K562 (cell line): ENCODE results near the gene DNMBP. TPM values are rescaled to one million over a fixed set of nuclear protein-coding genes. Genes with fewer than 3 reads are reported as not detected.

ENCODE experiments used
- ATAC-seq: fragments of 200-7000 bp; cut with Tn5 transposase; 3 replicates; pipeline ENCODE4 v1.9.1; 2020; ENCODE audit warnings: moderate library complexity
- BruUV-seq: library from RNA; stranded (reverse); fragments of 400-500 nt; replicated peaks from 2 replicates; lab custom pipeline; 2021; lab: Mats Ljungman, UMichigan
- CTCF ChIA-PET: fragments of 300-600 bp; formaldehyde crosslinking; extraction: SDS; loops from one replicate; lab custom pipeline; 2021; ENCODE audit warnings: low intra/inter-chr PET ratio; lab: Yijun Ruan, JAX
- POLR2A ChIA-PET: fragments of 300-600, 350-650 bp; sonication (Branson Sonifier 250); formaldehyde crosslinking; extraction: SDS; loops from one replicate; lab custom pipeline; 2021; ENCODE audit warnings: antibody characterized with exemption, inconsistent platforms; lab: Yijun Ruan, JAX
- DNase-seq, 4 experiments: peaks; one replicate each; pipeline versions ENCODE4 v3.0.0 to v3.0.0-alpha.2; 2011 to 2018; ENCODE audit warnings: low spot score in 3 of 4, mixed read lengths in 3 of 4; ENCODE audit errors: extremely low read depth in 1 of 4
- FAIRE-seq: peaks from 2 replicates; lab custom pipeline; 2011; peaks lifted over from hg19 to GRCh38; lab: Jason Lieb, UNC
- H2AFZ ChIP-seq: 2 replicates; pipeline ENCODE4 v1.6.0; 2011; ENCODE audit warnings: low read depth, low read length, control low read depth, inconsistent platforms
- H3K27ac ChIP-seq: fragments of 200-600 bp; 3 replicates; pipeline ENCODE4 v1.8.0; 2011; ENCODE audit warnings: low read depth, mild to moderate bottlenecking, control low read depth, inconsistent platforms, low read length, moderate library complexity, mixed read lengths; ENCODE audit errors: extremely low read depth
- H3K27me3 ChIP-seq, 2 experiments: fragments of 300-600 bp in 1 of 2; 2 replicates in 1 of 2; 3 replicates in 1 of 2; pipeline versions ENCODE4 v1.6.0 to v1.8.0; 2011; ENCODE audit warnings: inconsistent platforms in 2 of 2, low read length in 2 of 2, mild to moderate bottlenecking in 1 of 2, mixed read lengths in 1 of 2, moderate library complexity in 1 of 2; ENCODE audit not compliant: control insufficient read depth in 2 of 2, insufficient read depth in 2 of 2
- H3K36me3 ChIP-seq: fragments of 300-600 bp; 3 replicates; pipeline ENCODE4 v1.8.0; 2011; ENCODE audit warnings: mild to moderate bottlenecking, low read length, inconsistent platforms; ENCODE audit not compliant: control insufficient read depth, insufficient read depth
- H3K4me1 ChIP-seq, 2 experiments: fragments of 200-600 bp in 1 of 2; replicated peaks in 1 of 2; 2 replicates in 1 of 2; 3 replicates in 1 of 2; pipeline versions ENCODE4 v1.5.1 to v1.8.0; 2011; ENCODE audit warnings: inconsistent platforms in 2 of 2, low read length in 2 of 2, mild to moderate bottlenecking in 1 of 2, mixed read lengths in 1 of 2, moderate library complexity in 1 of 2; ENCODE audit not compliant: control insufficient read depth in 2 of 2, insufficient read depth in 2 of 2
- H3K4me2 ChIP-seq: 2 replicates; pipeline ENCODE4 v1.6.1; 2011; ENCODE audit warnings: low read length, control low read depth, inconsistent platforms, mixed read lengths; ENCODE audit not compliant: insufficient read depth
- H3K4me3 ChIP-seq: fragments of 200-600 bp; sonication (generic), shearing (Covaris generic); 2 replicates; pipeline ENCODE4 v1.5.1; 2016; ENCODE audit warnings: control low read depth, inconsistent platforms
- H3K79me2 ChIP-seq: fragments of 200-600 bp; 3 replicates; pipeline ENCODE4 v1.8.0; 2011; ENCODE audit warnings: low read length, inconsistent platforms; ENCODE audit not compliant: control insufficient read depth, insufficient read depth
- H3K9ac ChIP-seq, 2 experiments: 2 replicates each; pipeline versions ENCODE4 v1.6.0 to v1.6.1; 2011; ENCODE audit warnings: low read depth in 2 of 2, low read length in 2 of 2, control low read depth in 1 of 2, inconsistent platforms in 1 of 2, mild to moderate bottlenecking in 1 of 2, mixed read lengths in 1 of 2; ENCODE audit not compliant: insufficient read depth in 1 of 2
- H3K9me1 ChIP-seq: one replicate; pipeline ENCODE4 v1.6.0; 2011; ENCODE audit warnings: inconsistent platforms, mild to moderate bottlenecking, low read length, moderate library complexity; ENCODE audit not compliant: control insufficient read depth, insufficient read depth
- H3K9me3 ChIP-seq: replicated peaks from 2 replicates; pipeline ENCODE4 v1.5.1; 2011; ENCODE audit warnings: low read depth, low read length, inconsistent platforms; ENCODE audit not compliant: control insufficient read depth, insufficient read depth
- H4K20me1 ChIP-seq: replicated peaks from 2 replicates; pipeline ENCODE4 v1.6.1; 2011; ENCODE audit warnings: low read length, inconsistent platforms, mixed read lengths; ENCODE audit not compliant: control insufficient read depth, insufficient read depth
- EZH2 ChIP-seq: IDR thresholded peaks from 2 replicates; pipeline ENCODE4 v1.6.1; 2012; ENCODE audit warnings: low read depth, mild to moderate bottlenecking, inconsistent platforms, low read length, borderline replicate concordance
- IRF1 ChIP-seq: sonication (generic); formaldehyde crosslinking; IDR thresholded peaks from 2 replicates; pipeline ENCODE4 v1.8.0; 2022; ENCODE audit warnings: missing genetic modification reagents, mild to moderate bottlenecking, borderline replicate concordance
- SMAD3 ChIP-seq: fragments of 450-650 bp; formaldehyde crosslinking; conservative IDR thresholded peaks from 2 replicates; pipeline ENCODE4 v1.4.0; 2020; ENCODE audit warnings: mild to moderate bottlenecking
- SRSF7 ChIP-seq: fragments of 200-400 bp; formaldehyde crosslinking; optimal IDR thresholded peaks from 2 replicates; pipeline ENCODE3; 2017; ENCODE audit warnings: mild to moderate bottlenecking, low read depth, low read length
- TBL1XR1 ChIP-seq, 2 experiments: IDR thresholded peaks; 2 replicates each; pipeline ENCODE4 v1.6.1; 2012; ENCODE audit warnings: improper control_type of control experiment in 2 of 2, low read length in 2 of 2, mild to moderate bottlenecking in 1 of 2
- TCF3 ChIP-seq: sonication (generic); formaldehyde crosslinking; IDR thresholded peaks from 2 replicates; pipeline ENCODE4 v1.4.0; 2020; ENCODE audit warnings: mild to moderate bottlenecking, missing genetic modification reagents
- TFAP4 ChIP-seq: sonication (generic); formaldehyde crosslinking; IDR thresholded peaks from 2 replicates; pipeline ENCODE4 v1.8.0; 2022; ENCODE audit warnings: missing genetic modification reagents, mild to moderate bottlenecking, moderate library complexity, borderline replicate concordance
- ZBTB12 ChIP-seq: fragments of 250-450 bp; sonication (Bioruptor Pico); IDR thresholded peaks from 2 replicates; pipeline ENCODE4 v1.4.0; 2020
- ZHX1 ChIP-seq: fragments of 150-350 bp; conservative IDR thresholded peaks from 2 replicates; pipeline ENCODE4 v1.6.1; 2014; ENCODE audit warnings: low read length
- ZNF639 ChIP-seq, 2 experiments: fragments of 200-800 bp in 1 of 2; sonication (Bioruptor generic) in 1 of 2; sonication (generic) in 1 of 2; formaldehyde crosslinking in 1 of 2; IDR thresholded peaks in 1 of 2; conservative IDR thresholded peaks in 1 of 2; 2 replicates each; pipeline versions ENCODE4 v1.5.0 to v1.6.1; 2016 to 2020; ENCODE audit warnings: missing compliant biosample characterization in 1 of 2, missing genetic modification characterization in 1 of 2, missing genetic modification reagents in 1 of 2
- WGBS: fragments of 100-300 bp; shearing (Covaris generic); methylation state at CpG from one replicate; pipeline ENCODE4 v1.1.6; 2016; ENCODE audit warnings: low coverage, mixed read lengths; ENCODE audit not compliant: insufficient coverage; ENCODE audit errors: missing lambda C conversion rate; 5-methylcytosine and 5-hydroxymethylcytosine counted together
- in situ Hi-C: fragments of 300-500 bp; cut with MboI; formaldehyde crosslinking; loops from 4 replicates; pipeline ENCODE4 v1.15.0; 2018; ENCODE audit warnings: inconsistent platforms, mixed read lengths
- intact Hi-C: fragments of 100-400 bp; cut with micrococcal nuclease; formaldehyde crosslinking; loops from 2 replicates; pipeline ENCODE4 v1.14.2; 2022
- polyA plus RNA-seq, 8 experiments: library from polyadenylated mRNA; depleted of rRNA in 4 of 8; stranded (reverse) in 5 of 8; unstranded in 3 of 8; fragments of >200 nt; fragmentation: Nextera tagmentation in 2 of 8; fragmentation: Illumina TruSeq in 1 of 8; extraction: Ambion mirVana in 2 of 8; extraction: Trizol in 1 of 8; gene quantifications; 2 replicates each; pipeline versions ENCODE4 v1.2.1 to v1.2.3, GENCODE V29; 2011 to 2014; ENCODE audit warnings: inconsistent platforms in 1 of 8, missing spikeins in 1 of 8
- total RNA-seq, 7 experiments: library from RNA; depleted of rRNA in 6 of 7; stranded (reverse); fragments of >200 nt in 6 of 7; fragmentation: Illumina TruSeq in 2 of 7; extraction: Trizol in 2 of 7; gene quantifications; 2 replicates each; pipeline versions ENCODE4 v1.2.1 to v1.2.3, GENCODE V29; 2011 to 2021; ENCODE audit warnings: low replicate concordance in 1 of 7
- TF ChIP-seq, protein P1 (sequence below), 2 experiments: fragments of 450-650 bp in 1 of 2; sonication (generic) in 1 of 2; formaldehyde crosslinking; conservative IDR thresholded peaks; 2 replicates each; pipeline versions ENCODE4 v1.4.0 to v1.8.1; 2020 to 2022; ENCODE audit warnings: mild to moderate bottlenecking in 1 of 2, missing genetic modification reagents in 1 of 2

DNMBP gene
- total and polyA plus RNA-seq, 9 of the 15 experiments (the other 6 are each of a cell fraction or from before 2014, with no cell fraction given): 0.83 to 3.7 (median 2.2) TPM

DNA sequence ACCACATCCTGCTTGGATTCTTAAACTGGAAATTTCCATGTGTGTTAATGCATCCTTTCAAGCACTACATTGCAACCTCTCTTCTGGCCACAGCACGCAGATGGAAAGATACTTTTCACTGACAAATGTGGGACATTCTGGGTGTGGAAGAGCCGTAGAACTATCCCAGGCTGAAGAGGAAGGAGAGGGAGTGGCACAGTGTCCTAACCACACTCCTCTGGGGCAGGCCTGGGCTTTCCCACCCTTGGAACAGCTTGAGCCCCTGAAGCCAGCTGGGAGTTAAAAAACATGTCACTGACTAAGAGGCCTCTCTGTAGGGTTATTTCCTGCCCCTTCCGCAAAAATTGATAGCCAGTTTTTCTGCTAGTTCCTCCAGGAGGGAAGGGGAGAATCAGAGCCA lies 34.0 kb upstream of the DNMBP start:
- Histone ChIP-seq H2AFZ (no peak overlapping the region), H3K27ac (no peak overlapping the region), H3K4me2 (no peak overlapping the region), H3K27me3 (peaks cover 0 to 8% of the 10 kb centered on the region in 2 experiments; a peak in 2 of 5 replicates), H3K4me3 (no peak overlapping the region), H3K9me1 (no peaks in the 10 kb centered on the region), H3K79me2 (no peaks in the 10 kb centered on the region), H3K9me3 (no peaks in the 10 kb centered on the region), H3K4me1 (no peaks in the 10 kb centered on the region), H4K20me1 (no peaks in the 10 kb centered on the region), H3K9ac (no peak overlapping the region), H3K36me3 (no peaks in the 10 kb centered on the region)
- WGBS: 0% methylated on average over 1 of the region's 3 CpGs
- FAIRE-seq: no peak
- intact Hi-C loops (no loop called here), in situ Hi-C loops (no loop called here)
- ChIA-PET CTCF (interaction anchor here (0.6 to 4.7 kb wide), 2 partner anchors 198 to 1422 kb away, joined by 3 to 23 read pairs; no protein-coding TSS in a partner anchor), POLR2A (no interaction called here)
- no TSS peak for BruUV-seq
- ATAC-seq: no peak
- DNase-seq: no peak
- TF ChIP-seq ZHX1: no peak
- no peak for TF ChIP-seq SMAD3 (CRISPR knock-in tag)
- TF ChIP-seq SRSF7: no peak
- TF ChIP-seq ZBTB12: no peak
- no peak for TF ChIP-seq TBL1XR1 (IDR thresholded peaks at IDR 0.05; ENCODE audit: low read length in 2 of 2)
- no peak for TF ChIP-seq TCF3 (CRISPR knock-in tag)
- TF ChIP-seq, protein P1, sequence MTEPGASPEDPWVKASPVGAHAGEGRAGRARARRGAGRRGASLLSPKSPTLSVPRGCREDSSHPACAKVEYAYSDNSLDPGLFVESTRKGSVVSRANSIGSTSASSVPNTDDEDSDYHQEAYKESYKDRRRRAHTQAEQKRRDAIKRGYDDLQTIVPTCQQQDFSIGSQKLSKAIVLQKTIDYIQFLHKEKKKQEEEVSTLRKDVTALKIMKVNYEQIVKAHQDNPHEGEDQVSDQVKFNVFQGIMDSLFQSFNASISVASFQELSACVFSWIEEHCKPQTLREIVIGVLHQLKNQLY (CRISPR knock-in tag; conservative IDR thresholded peaks at IDR 0.05): no peak
- TF ChIP-seq EZH2: no peak
- no peak for TF ChIP-seq ZNF639 (CRISPR knock-in tag; conservative IDR thresholded peaks at IDR 0.05 in 1 of 2, IDR thresholded peaks at IDR 0.05 in 1 of 2)
- no peak for TF ChIP-seq IRF1 (CRISPR knock-in tag)
- TF ChIP-seq TFAP4 (CRISPR knock-in tag): no peak
